IMR-90 (cell line): Measurements from ENCODE around the gene AUTS2. TPM values are rescaled to one million over a fixed set of nuclear protein-coding genes. Genes with fewer than 3 reads are reported as not detected.

Source experiments
- ATAC-seq: fragments of 200-7000 bp; cut with Tn5 transposase; 2 replicates; pipeline ENCODE4 v1.9.1; 2020; ENCODE audit warnings: low read depth, mild to moderate bottlenecking, moderate library complexity
- BruUV-seq: library from RNA; stranded (reverse); fragments of 400-500 nt; replicated peaks from 2 replicates; lab custom pipeline; 2021; lab: Mats Ljungman, UMichigan
- CTCF ChIA-PET: fragments of 300-600 bp; formaldehyde crosslinking; extraction: SDS; loops from one replicate; lab custom pipeline; 2021; ENCODE audit warnings: antibody characterized with exemption; lab: Yijun Ruan, JAX
- POLR2A ChIA-PET: fragments of 300-600 bp; sonication (Branson Sonifier 250); formaldehyde crosslinking; loops from one replicate; lab custom pipeline; 2022; ENCODE audit warnings: antibody characterized with exemption; ENCODE audit not compliant: unreplicated experiment; lab: Charles Lee
- DNase-seq: peaks from one replicate; pipeline ENCODE4 v3.0.0; 2013
- H2AFZ ChIP-seq: replicated peaks from 2 replicates; pipeline ENCODE3; 2013; ENCODE audit warnings: low read length, mild to moderate bottlenecking; ENCODE audit not compliant: poor library complexity
- H2AK5ac ChIP-seq: 2 replicates; pipeline ENCODE4 v1.6.1; 2013; ENCODE audit warnings: low read depth, low read length, inconsistent platforms
- H2AK9ac ChIP-seq: replicated peaks from 2 replicates; pipeline ENCODE3; 2013; ENCODE audit warnings: mild to moderate bottlenecking, low read depth, low read length, moderate library complexity; ENCODE audit not compliant: poor library complexity
- H2BK120ac ChIP-seq: 2 replicates; pipeline ENCODE4 v1.6.1; 2013; ENCODE audit warnings: low read depth, low read length, inconsistent platforms
- H2BK15ac ChIP-seq: 3 replicates; pipeline ENCODE4 v1.6.1; 2013; ENCODE audit warnings: low read depth, low read length, inconsistent platforms
- H2BK20ac ChIP-seq: 2 replicates; pipeline ENCODE4 v1.6.1; 2013; ENCODE audit warnings: low read depth, mild to moderate bottlenecking, inconsistent platforms, low read length, moderate library complexity
- H2BK5ac ChIP-seq: 2 replicates; pipeline ENCODE4 v1.6.1; 2013; ENCODE audit warnings: mild to moderate bottlenecking, low read depth, low read length, inconsistent platforms; ENCODE audit not compliant: poor library complexity, severe bottlenecking
- H3K14ac ChIP-seq: replicated peaks from 2 replicates; pipeline ENCODE4 v1.6.1; 2013; ENCODE audit warnings: low read depth, low read length, inconsistent platforms
- H3K18ac ChIP-seq: 2 replicates; pipeline ENCODE4 v1.6.1; 2013; ENCODE audit warnings: low read depth, low read length, control low read depth
- H3K23ac ChIP-seq: 2 replicates; pipeline ENCODE4 v1.6.1; 2013; ENCODE audit warnings: low read depth, low read length, inconsistent platforms
- H3K27ac ChIP-seq: 2 replicates; pipeline ENCODE4 v1.5.1; 2013; ENCODE audit warnings: mild to moderate bottlenecking, control low read depth, low read length; ENCODE audit not compliant: insufficient read depth
- H3K27me3 ChIP-seq: 2 replicates; pipeline ENCODE4 v1.6.1; 2013; ENCODE audit warnings: low read length; ENCODE audit not compliant: control insufficient read depth, insufficient read depth
- H3K36me3 ChIP-seq: 2 replicates; pipeline ENCODE4 v1.6.1; 2013; ENCODE audit warnings: low read length, mixed read lengths; ENCODE audit not compliant: control insufficient read depth, insufficient read depth
- H3K4ac ChIP-seq: 2 replicates; pipeline ENCODE4 v1.6.1; 2013; ENCODE audit warnings: low read depth, low read length, inconsistent platforms
- H3K4me1 ChIP-seq: 2 replicates; pipeline ENCODE4 v1.6.1; 2013; ENCODE audit warnings: low read length, mixed read lengths; ENCODE audit not compliant: control insufficient read depth, insufficient read depth
- H3K4me2 ChIP-seq: 2 replicates; pipeline ENCODE4 v1.6.1; 2013; ENCODE audit warnings: low read depth, mild to moderate bottlenecking, control low read depth, low read length, moderate library complexity
- H3K4me3 ChIP-seq: 2 replicates; pipeline ENCODE4 v1.5.1; 2013; ENCODE audit warnings: low read depth, mild to moderate bottlenecking, control low read depth, low read length, moderate library complexity; ENCODE audit not compliant: insufficient read depth
- H3K56ac ChIP-seq: 2 replicates; pipeline ENCODE4 v1.6.1; 2013; ENCODE audit warnings: low read length, inconsistent platforms; ENCODE audit not compliant: insufficient read depth; ENCODE audit errors: extremely low read depth
- H3K79me1 ChIP-seq, 2 experiments: 2 replicates each; pipeline ENCODE4 v1.6.1; 2013; ENCODE audit warnings: low read length in 2 of 2, inconsistent platforms in 1 of 2, low read depth in 1 of 2
- H3K9ac ChIP-seq: 2 replicates; pipeline ENCODE4 v1.6.1; 2013; ENCODE audit warnings: low read depth, low read length, control low read depth
- H3K9me1 ChIP-seq: 2 replicates; pipeline ENCODE4 v1.6.1; 2013; ENCODE audit warnings: low read length, inconsistent platforms; ENCODE audit not compliant: insufficient read depth
- H3K9me3 ChIP-seq: 2 replicates; pipeline ENCODE4 v1.6.1; 2013; ENCODE audit warnings: low read length; ENCODE audit not compliant: control insufficient read depth, insufficient read depth
- H4K20me1 ChIP-seq: 2 replicates; pipeline ENCODE4 v1.6.1; 2013; ENCODE audit warnings: low read length, inconsistent platforms; ENCODE audit not compliant: insufficient read depth
- H4K5ac ChIP-seq: 2 replicates; pipeline ENCODE4 v1.6.1; 2013; ENCODE audit warnings: mild to moderate bottlenecking, low read depth, low read length, control low read depth
- H4K8ac ChIP-seq, 2 experiments: 2 replicates each; pipeline ENCODE4 v1.6.1; 2013; ENCODE audit warnings: low read depth in 2 of 2, low read length in 2 of 2, control low read depth in 1 of 2, inconsistent platforms in 1 of 2
- H4K91ac ChIP-seq: 2 replicates; pipeline ENCODE4 v1.6.1; 2013; ENCODE audit warnings: low read depth, low read length, inconsistent platforms; ENCODE audit not compliant: insufficient read depth
- MAZ ChIP-seq: IDR thresholded peaks from 2 replicates; pipeline ENCODE4 v1.6.1; 2012; ENCODE audit warnings: low read depth, mild to moderate bottlenecking, low read length, improper control_type of control experiment, moderate library complexity, borderline replicate concordance
- POLR2A ChIP-seq: IDR thresholded peaks from 2 replicates; pipeline ENCODE4 v1.6.1; 2012; ENCODE audit warnings: mild to moderate bottlenecking, low read depth, low read length
- WGBS, 2 experiments: methylation state at CpG; one replicate each; pipeline versions ENCODE4 v1.1.5 to v1.1.7; 2013; ENCODE audit warnings: missing lambda C conversion rate in 2 of 2; ENCODE audit not compliant: insufficient read length in 1 of 2; ENCODE audit errors: extremely low coverage in 2 of 2; 5-methylcytosine and 5-hydroxymethylcytosine counted together
- dilution Hi-C: fragments of 300-500 bp; cut with HindIII; formaldehyde crosslinking; loops from one replicate; pipeline ENCODE4 v1.14.3; 2018; ENCODE audit warnings: low sequenced_read_pairs; ENCODE audit not compliant: unreplicated experiment
- in situ Hi-C: fragments of 300-500 bp; cut with MboI; formaldehyde crosslinking; loops from 3 replicates; pipeline ENCODE4 v1.14.3; 2019; ENCODE audit warnings: low sequenced_read_pairs, inconsistent platforms, mixed read lengths
- intact Hi-C: fragments of 100-400 bp; cut with micrococcal nuclease; formaldehyde crosslinking; loops from 2 replicates; pipeline ENCODE4 v1.10.0; 2022
- polyA plus RNA-seq, 3 experiments: library from polyadenylated mRNA; depleted of rRNA; stranded (reverse); fragments of >200 nt; gene quantifications; 2 replicates each; pipeline ENCODE4 v1.2.3, GENCODE V29; 2012; ENCODE audit warnings: low replicate concordance in 1 of 3
- total RNA-seq: library from RNA; depleted of rRNA; stranded (reverse); fragments of >200 nt; gene quantifications from 2 replicates; pipeline ENCODE4 v1.2.3, GENCODE V29; 2012

The AUTS2 gene
- total and polyA plus RNA-seq, 2 of the 4 experiments (the other 2 are of a cell fraction) = 0.90 to 3.0 TPM

DNA sequence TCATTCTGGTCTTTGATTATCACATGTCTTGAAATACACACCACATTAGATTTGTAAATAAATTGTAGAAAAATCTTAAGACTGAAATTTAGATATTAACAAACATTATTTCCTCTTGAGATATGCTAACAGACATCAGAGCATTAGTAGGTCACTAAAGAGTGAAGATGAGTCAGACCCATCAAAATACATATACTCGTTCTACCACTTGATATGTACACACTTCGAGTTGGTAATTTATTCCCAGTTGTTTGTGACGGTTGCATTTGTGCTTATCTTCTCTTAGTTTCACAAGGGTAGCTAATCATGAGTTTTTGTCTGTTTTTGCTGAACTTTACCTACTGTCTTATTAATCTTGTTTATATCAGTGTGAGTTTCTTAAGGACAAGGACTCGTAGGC, 383.4 kb downstream of the AUTS2 start:
- ATAC-seq = no peak
- no peaks in the 10 kb centered on the region for H3K36me3 ChIP-seq
- no peaks in the 10 kb centered on the region for H3K79me1 ChIP-seq
- no peak overlapping the region for H3K14ac ChIP-seq
- H2BK120ac ChIP-seq = no peak overlapping the region
- H2AK9ac ChIP-seq = no peak overlapping the region
- H3K27ac ChIP-seq = no peak overlapping the region
- H3K9me1 ChIP-seq = no peaks in the 10 kb centered on the region
- ChIA-PET POLR2A (no interaction called here), CTCF (no interaction called here)
- dilution Hi-C loops = no loop called here
- no peaks in the 10 kb centered on the region for H3K27me3 ChIP-seq
- in situ Hi-C loops = no loop called here
- H4K8ac ChIP-seq = no peak overlapping the region
- no peak overlapping the region for H3K9ac ChIP-seq
- H3K9me3 ChIP-seq = no peaks in the 10 kb centered on the region
- H2BK5ac ChIP-seq = no peak overlapping the region
- no peak overlapping the region for H3K18ac ChIP-seq
- intact Hi-C loops = no loop called here
- no peaks in the 10 kb centered on the region for H4K20me1 ChIP-seq
- DNase-seq = no peak
- H2AFZ ChIP-seq = no peak overlapping the region
- H2BK20ac ChIP-seq = no peak overlapping the region
- no peak overlapping the region for H3K4ac ChIP-seq
- H2AK5ac ChIP-seq = no peak overlapping the region
- TF ChIP-seq POLR2A = no peak
- TF ChIP-seq MAZ = no peak
- no peak overlapping the region for H4K91ac ChIP-seq
- no peaks in the 10 kb centered on the region for H3K4me1 ChIP-seq
- H4K5ac ChIP-seq = no peak overlapping the region
- no peak overlapping the region for H3K4me2 ChIP-seq
- WGBS, 2 experiments = no CpG with 5 or more reads among the region's 4 CpGs
- BruUV-seq = no TSS peak
- no peak overlapping the region for H3K23ac ChIP-seq
- no peak overlapping the region for H2BK15ac ChIP-seq
- H3K4me3 ChIP-seq = no peak overlapping the region
- no peak overlapping the region for H3K56ac ChIP-seq
